DMS153 treated with DMSO at 0.1 percent for 48 hours (cell line): ENCODE measurements around the gene TBATA.

Source experiments
- DNase-seq: peaks from one replicate; lab custom pipeline; 2025; ENCODE audit not compliant: unreplicated experiment; lab: John Stamatoyannopoulos, UW

TBATA gene

DNA sequence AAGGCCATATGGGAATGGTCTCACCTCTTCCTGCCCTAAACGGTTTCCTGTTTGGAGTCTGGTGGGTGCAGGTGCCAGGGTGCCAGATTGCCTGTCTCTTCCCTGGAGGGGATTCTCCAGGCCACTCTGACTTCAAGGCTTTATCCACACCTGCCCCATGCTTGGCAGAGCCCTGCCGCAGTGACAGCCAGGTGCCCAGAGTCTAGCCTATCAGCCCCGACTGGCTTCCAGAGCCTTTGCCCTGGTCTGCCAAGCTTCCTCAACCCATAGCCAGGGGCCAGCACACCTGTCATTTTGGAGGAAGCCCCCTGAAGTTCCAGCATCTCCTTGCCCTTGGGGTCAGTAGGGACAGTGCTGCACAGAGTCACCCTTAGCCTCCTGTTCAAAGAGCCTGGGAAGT is 21.6 kb downstream of the TBATA start:
- no peak for DNase-seq

DNA sequence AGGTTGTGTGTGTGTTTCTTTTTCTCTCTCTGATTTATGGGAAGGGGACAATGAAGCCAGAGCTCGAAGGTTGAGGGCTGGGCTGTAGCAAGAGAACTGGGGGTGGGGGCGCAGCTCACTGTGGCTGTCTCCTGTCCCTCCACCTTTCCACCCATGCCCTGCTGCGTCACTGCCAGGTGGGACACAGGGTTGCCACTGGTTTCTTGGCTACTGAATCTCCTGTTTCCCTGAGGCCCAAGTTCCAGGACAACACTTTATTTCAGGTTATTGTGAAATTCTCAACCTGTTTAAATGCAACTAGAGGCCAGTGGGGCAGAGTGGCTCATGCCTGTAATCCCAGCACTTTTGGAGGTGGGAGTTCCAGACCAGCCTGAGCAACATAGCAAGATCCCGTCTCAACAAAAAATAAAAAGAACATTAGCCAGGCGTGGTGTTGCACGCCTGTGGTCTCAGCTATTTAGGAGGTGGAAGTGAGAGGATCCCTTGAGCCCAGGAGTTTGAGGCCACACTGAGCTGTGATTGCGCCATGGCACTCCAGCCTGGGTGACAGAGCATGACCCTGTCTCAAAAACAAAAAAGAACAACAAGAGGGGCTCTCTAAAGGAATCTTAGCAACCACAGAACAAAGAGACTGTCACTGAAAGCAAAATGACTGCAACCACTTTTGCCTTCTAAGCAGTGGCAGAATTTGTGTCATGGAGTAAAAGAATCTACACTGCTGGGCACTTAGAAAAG is 22.6 kb downstream of the TBATA start:
- no peak for DNase-seq

DNA sequence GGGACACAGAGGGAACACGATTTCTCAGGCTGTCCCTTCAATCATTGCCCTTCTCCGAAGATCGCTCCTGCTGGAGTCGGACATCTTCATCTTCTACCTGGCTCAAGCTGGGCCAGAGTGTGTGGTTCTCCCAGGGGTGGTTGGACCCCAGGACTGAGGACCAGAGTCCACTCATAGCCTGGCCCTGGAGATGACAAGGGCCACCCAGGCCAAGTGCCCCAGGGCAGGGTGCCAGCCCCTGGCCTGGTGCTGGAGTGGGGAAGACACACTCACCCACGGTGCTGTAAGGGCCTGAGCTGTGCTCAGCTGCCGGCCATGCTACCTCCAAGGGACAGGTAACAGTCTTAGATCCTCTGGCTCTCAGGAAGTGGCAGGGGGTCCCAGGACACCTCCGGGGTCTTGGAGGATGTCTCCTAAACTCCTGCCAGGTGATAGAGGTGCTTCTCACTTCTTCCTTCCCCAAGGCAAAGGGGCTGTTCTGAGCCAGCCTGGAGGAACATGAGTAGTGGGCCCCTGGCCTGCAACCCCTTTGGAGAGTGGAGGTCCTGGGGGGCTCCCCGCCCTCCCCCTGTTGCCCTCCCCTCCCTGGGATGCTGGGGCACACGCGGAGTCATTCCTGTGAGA is 23.3 kb downstream of the TBATA start:
- no peak for DNase-seq

GRCh38 chr10:70761031-70761601 is 24.1 kb downstream of the TBATA start:
- DNase-seq: no peak

GRCh38 chr10:70760271-70760787 is 24.8 kb downstream of the TBATA start:
- DNase-seq: no peak

- no peak for DNase-seq
Observed at GRCh38 chr10:70759781-70760180, 25.4 kb downstream of the TBATA start.

- DNase-seq: peak; percentile 78
Observed at GRCh38 chr10:70758757-70759514, 26.2 kb downstream of the TBATA start.

DNA sequence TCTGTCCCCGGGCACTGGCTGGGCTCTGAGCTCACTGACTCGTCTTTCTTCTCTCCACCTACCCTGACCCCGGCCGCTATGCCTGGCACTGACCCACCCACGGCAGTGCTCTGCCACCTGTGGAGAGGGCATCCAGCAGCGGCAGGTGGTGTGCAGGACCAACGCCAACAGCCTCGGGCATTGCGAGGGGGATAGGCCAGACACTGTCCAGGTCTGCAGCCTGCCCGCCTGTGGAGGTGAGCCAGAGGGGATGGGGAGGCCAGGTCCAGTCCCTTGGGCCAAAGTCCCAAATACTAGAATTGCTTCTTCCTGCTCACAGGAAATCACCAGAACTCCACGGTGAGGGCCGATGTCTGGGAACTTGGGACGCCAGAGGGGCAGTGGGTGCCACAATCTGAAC is 27.3 kb downstream of the TBATA start:
- no peak for DNase-seq

GRCh38 chr10:70756700-70757360 is 28.3 kb downstream of the TBATA start:
- no peak for DNase-seq

GRCh38 chr10:70753841-70754621 is 31.1 kb downstream of the TBATA start:
- no peak for DNase-seq

DNA sequence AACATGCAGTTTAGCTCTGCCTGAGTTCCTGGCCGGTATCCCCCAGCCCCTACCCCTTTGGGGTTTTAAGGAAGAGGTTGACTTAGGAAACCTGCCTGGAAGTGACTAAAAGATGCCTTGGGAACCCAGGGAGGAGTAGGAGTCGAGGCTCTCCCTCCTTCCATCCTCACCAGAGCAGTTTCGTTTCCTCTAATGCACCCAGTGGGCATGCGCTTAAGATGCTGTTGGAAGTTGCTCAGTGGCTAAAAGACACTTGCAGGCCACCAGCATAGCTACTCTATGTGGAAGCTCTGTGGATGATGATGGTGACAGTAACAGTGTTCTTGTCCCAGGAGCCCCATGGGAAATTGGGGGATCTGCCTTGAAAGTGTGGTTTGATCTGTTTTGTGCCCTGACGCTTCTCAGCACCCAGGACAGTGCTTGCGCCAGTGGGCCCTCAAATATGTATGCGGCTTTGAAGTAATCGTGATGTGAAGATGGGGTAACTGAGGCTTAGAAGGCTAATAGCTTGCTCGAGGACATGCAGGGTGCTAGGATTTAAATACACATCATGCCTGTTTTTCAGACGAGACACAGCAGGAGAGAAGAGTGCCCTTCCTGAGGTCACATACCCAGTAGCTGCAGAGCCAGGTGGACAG is 32.0 kb downstream of the TBATA start:
- DNase-seq: no peak

DNA sequence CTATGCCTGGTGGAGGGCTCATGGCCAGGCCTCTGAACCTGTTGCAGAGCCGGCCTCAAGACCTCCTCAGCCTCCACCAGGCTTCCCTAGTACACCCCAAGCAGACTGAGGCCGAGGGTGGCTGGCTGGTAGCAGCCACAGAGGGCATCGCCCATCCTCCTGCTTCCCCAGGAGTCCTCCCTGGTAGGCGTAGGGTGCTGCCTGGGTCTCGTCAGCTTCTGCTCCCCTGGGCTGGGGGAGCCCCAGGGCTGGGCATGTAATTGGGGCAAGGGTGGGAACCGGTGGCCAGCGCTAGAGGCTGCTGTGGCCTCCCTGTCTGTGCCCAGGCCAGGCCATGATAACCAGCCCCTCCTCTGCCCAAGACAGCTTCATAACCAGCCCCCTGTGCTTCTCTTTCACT is 32.6 kb downstream of the TBATA start:
- no peak for DNase-seq

- DNase-seq: no peak
Observed at GRCh38 chr10:70751991-70752390, 33.2 kb downstream of the TBATA start.

DNA sequence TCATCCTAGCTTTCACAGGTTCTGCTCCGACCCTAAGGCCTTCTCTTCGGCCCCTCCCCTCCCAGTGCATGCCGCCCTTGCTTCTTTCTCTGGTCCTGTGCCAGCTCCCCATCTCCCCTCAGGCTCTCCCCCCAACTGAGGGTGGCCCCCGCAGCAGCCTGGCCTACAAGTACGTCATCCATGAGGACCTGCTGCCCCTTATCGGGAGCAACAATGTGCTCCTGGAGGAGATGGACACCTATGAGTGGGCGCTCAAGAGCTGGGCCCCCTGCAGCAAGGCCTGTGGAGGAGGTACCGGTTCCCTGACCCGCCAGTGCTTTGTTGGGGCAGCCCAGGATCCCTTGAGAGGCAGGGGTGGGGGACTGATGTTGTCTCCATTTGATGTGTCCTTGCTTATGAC is 33.8 kb downstream of the TBATA start:
- DNase-seq: no peak

- DNase-seq: no peak
Observed at GRCh38 chr10:70750156-70750703, 34.9 kb downstream of the TBATA start.

GRCh38 chr10:70749756-70750155 is 35.4 kb downstream of the TBATA start:
- no peak for DNase-seq

DNA sequence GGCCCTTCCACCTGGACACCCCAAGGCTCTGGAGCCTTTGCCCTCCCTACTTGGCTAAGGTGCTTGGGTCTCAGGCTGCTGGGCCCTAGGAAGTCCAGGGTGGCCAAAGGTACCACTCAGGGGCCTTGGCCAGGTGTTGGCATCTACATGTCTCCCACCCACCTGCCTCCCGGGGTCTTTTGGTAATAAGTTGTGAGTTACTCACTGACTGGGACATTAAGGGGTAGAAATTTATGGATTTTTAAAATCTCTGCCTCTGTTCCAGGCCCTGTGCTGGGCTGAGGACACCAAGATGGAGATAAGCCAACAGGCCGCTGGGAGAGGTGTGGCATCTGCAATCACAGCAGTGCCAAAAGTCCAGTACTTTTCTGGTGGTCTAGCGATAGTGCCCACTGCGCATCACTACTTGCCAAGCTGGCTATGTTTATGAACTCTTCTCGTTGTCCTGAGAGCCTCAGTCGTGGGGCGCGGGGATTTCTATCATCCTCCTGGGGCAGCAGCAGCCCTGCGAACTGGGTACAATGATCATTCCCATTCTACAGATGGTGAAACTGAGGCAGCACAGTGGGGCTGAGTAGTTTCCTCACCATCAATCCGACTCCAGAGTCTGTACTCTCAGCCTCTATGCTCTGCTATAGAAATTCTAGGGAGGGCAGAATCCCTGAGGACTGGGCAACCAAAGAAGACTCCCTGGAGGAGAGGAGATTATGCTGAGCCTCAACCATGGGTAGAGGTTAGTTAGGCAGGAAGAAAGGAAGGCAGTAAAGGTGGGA is 36.2 kb downstream of the TBATA start:
- no peak for DNase-seq

DNA sequence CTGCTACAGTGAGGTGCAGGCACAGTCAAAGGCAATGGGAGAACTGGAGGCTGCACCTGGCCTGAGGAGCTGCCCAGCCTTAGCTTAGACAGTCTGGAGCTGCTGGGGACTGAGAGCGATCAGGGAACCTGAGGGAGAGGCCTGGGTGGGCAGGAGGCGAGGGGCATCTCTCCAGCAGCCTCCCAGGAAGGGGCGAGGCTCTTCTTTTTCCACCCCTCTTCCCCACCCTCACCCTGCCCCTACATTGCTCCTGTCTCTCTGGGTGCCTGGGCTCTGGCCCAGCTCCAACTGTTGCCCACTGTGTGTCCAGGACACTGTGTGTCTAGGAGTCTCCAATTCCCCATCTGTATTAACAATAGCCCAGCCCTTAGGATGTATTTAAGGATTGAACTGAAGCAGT is 36.9 kb downstream of the TBATA start:
- no peak for DNase-seq
